ENCODE results near the gene TAX1BP3.
A peak's percentile ranks its signal among the peaks of the same experiment; 100 is the strongest.

TAX1BP3 gene

DNA sequence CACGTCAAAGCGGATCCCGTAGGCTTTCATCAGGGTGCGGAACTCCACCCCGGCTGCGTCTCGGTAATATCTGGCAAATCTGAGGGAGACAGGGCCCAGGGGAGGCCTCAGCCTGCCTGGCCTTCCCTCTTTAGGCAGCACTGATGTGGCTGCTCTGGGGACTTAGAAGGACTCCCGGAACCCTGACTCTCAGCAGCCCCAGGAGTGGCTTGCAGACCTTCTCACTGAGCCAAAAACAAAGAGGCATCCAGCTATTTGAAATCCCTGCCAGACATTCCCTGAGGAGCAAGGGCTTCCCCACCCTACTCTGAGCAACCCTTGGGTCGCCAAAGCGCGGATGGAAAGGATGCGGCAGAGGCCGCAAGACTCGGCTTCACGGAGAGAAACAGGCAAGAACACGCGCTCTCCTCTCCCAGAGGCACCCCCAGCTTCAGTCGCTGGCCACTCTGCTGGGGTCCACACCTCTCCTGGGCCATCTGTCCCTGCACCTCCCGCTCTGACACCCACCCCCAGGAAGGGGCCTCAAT lies 19.7 kb upstream of the TAX1BP3 start:
- DNase-seq (ENCODE audit: low read depth), result no peak

DNA sequence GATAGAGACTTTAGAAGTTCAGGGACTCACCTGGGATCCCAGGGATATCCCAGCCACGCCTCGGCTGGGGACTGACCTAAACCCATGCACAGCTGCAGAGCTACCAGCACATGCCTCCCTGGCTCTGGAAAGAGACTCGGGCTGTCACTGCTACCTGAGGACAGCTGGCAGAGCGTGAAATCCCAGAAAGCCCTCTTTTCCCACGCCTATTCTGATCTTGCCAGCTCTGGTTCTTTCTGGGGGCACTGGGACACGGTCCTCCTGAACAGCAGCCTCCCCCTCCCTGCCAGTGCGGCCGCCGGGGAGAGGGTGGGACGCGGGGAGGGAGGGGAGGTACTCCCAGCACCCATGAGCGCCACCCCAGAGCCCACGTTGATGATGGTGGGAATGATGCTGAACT lies 16.8 kb upstream of the TAX1BP3 start:
- DNase-seq (ENCODE audit: low read depth), result no peak

DNA sequence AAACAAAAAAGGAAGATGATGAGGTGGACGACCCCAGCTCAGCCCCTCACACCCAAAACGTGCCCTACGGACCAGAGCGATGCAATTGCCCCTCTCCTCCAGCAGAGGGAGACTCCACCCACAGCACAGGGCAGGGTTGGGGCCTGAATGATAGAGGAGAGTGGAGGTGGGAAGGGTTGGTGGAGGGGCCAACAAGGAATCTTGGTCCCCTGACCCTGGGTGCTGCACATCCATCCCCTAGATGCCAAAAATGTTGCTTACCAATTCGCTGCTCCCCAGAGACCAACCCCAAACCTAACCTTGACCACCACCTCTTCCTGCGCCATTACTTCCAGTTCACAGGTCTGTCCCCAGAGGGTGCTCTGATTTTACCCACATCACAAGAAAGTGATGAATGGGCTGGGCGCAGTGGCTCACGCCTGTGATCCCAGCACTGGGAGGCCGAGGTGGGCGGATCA lies 14.7 kb upstream of the TAX1BP3 start:
- no peak for DNase-seq (ENCODE audit: low read depth)

DNA sequence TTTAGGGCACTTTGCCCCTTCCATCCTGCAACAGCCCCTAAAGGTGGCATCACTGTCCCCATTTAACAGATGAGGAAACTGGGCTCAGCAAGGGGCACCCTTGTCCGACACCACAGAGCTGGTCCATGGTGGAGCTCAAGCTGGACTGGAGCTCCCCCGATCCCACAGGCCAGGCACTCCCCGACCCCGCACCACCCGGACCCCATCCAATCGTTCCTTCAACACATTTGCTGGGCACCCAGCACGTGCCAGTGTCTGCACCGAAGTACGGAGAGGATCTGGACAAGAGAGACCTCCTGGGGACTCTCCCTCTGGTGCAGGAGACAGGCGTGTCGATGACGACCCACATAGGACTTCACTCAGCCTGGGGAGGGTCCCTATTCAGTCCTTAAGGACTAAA lies 13.7 kb upstream of the TAX1BP3 start:
- DNase-seq (ENCODE audit: low read depth), result no peak

DNA sequence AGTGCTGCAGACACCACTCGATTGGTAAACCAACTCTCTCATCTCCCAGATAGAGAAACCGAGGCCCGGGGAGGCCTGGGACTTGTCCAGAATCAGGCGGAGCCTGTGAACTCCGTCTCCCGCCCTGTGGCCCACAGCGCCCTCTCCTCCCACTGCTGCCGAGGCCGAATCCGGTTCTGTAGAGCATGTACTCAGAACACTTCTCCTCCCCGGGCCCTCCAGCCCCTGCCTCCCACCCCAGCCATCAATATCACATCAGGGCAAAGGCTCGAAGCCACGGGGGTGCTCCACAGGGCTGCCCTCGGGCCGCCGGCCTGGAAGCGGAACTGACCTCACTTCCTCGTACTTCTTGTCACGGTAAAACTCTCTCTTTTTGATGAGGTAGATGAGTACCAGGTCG lies 13.2 kb upstream of the TAX1BP3 start:
- no peak for DNase-seq (ENCODE audit: low read depth)

DNA sequence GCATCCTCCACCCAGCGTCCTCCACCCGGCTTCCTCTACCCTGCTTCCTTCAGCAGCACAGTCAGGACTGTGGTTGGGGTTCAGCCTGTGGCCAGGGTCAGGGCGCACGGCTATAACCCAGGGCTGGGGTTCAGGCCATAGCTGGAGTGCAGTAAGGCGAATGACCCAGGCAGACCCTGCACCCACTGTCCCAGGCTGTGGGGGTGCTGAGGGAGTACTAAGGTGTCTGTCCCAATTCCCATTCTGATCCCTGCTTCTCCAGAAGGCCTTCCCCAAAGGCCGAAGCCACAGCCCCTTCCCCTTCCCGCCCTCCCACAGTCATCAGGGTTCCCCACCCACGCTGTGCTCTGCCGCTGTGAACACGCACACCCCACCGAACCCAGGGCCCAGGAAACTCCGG lies 12.7 kb upstream of the TAX1BP3 start:
- no peak for DNase-seq (ENCODE audit: low read depth)

DNA sequence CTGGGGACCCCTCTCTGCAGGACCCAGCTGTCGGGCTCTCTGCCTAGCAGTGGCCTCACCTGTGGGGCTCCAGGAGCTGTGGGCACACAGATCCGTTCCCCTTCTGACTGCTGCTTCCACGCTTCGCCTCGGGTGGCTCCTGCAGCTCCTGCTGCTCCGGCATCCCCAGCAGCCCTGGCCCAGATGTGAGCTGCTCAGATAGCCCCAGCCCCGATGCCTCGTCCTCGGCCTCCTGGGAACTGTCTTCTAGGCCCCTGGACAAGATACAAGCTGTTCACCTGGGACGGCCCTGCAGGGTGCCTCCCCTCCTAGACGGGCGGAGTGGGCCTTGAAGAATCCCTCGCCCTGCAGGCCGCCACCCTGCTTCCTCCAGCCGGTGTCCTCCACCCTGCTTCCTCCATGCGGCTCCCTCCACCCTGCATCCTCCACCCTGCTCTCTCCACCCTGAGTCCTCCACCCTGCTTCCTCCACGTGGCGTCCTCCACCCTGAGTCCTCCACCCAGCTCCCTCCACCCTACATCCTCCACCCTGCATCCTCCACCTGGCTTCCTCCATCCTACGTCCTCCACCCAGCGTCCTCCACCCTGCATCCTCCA lies 11.3 kb upstream of the TAX1BP3 start:
- DNase-seq (ENCODE audit: low read depth), result no peak

DNA sequence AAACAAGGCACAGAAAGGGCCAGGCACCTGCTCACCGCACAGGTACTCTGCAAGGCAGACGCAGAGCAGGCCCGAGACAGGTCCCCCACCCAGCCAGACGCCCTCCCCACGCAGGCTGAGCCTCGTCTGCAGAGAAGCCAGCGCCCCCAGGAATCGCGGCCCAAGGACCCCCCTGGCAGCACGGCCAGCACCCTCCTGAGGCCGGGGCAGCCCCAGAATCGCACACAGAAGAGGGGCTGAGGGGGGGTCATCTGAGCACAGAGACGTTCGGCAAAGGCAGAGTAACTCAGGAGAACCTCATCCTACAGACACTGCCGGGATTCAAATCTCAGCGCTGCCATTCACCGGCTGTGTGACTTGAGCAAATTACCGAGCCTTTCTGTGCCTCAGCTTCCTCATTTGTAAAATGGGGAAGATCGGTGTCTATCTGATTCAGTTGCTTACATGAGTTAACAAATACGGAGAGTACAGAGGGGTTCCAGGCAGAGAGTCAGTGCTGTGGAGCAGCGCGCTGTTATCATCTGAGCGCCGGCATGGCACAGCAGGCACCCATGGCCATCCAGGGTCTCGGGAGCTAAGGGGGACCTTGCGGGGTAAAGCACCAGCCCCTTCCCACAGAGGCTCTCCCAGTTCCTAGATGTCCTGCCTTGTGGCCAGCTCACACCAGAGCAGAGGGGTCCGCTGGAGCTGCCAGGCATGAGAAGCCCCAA lies 10.6 kb upstream of the TAX1BP3 start:
- DNase-seq (ENCODE audit: low read depth), result no peak

DNA sequence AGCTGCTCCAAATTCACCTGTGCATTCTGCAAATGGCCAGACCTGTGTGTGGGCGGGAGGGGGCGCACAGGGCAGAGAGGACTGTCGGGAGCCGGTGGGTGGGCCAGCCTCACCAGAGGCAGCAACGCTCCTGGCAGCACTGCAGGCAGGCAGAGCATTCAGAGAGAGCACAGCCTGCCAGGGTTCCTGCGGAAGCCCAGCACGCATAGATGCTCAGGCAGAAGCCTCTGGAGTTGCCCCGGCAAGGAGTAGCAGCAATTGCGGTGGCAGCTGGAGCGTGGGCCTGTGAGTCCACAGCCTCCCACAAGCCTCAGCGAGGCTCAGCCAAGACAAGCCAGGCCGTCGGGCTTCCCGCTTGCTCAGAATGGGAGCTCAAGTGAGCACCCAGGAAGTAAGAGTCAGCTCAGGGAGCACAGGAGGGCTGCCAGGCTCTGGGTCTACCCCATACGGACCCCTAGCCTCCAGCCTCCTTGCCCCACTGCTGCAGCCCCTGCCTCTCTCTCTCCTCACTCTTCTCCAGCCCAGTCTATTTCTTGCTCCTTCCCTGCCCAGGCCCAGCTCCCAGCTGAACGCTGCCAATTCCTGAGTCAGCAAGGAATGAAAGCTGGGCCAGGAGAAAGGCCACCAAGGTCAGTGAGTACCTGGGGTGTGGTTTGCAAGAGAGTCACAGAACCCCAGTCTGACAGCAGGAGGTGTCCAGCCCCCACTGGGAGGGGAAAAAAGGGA lies 9.9 kb upstream of the TAX1BP3 start:
- DNase-seq (ENCODE audit: low read depth), result no peak

DNA sequence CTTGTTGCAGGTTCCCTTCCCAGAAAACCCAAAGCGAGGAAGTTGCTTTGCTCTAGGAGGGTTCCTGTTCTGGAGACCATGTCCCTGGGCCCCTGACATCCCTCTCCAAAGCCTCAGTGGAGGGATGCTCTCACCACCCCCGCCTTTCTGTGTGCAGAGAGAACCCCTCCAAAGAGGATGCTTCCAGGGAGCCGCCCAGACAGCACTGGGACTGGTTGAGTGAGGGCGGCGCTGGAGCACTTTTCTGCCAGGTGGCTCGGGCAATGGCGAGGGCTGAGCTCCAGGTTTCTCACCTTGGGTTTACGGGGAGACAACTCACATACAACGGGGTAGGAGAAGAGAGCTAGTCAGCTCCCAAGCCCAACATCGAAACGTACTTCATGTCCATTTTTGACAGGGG lies 7.5 kb upstream of the TAX1BP3 start:
- DNase-seq (ENCODE audit: low read depth), result no peak

DNA sequence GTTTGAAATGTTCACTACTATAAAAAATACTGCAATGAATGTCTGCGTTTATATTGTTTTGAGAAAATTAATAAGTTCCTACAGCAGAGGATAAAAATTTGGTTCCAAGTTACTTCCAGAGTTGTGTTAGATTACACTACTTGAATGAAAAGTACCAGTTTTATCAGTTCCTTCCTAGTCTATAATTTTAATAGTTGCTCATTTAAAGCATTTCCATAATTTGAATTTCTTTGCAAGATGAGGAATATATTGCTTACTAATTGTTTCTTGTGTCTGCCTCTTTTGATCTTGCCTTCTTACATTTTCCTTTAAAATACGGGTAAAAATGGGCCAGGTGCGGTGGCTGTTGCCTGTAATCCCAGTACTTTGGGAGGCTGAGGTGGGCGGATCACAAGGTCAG lies 4.2 kb upstream of the TAX1BP3 start:
- no peak for DNase-seq (ENCODE audit: low read depth)

DNA sequence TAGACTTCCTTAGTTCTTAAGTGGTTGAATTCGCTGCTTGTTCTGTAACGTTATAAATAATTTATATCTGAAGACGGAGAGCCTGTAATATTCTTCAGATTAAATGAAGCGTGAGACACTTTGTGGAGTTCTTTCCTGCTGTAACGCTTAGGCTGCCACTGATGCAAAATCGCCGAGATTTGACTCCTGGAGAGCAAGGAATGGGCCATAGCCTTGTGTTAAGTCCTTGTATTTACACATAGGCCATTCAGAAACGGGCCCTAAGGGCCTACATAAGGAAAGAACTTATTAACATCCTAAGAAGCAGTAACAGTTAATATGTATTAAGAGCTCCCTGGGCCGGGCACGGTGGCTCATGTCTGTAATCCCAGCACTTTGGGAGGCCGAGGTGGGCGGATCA lies 1.2 kb upstream of the TAX1BP3 start:
- DNase-seq (ENCODE audit: low read depth), result no peak

DNA sequence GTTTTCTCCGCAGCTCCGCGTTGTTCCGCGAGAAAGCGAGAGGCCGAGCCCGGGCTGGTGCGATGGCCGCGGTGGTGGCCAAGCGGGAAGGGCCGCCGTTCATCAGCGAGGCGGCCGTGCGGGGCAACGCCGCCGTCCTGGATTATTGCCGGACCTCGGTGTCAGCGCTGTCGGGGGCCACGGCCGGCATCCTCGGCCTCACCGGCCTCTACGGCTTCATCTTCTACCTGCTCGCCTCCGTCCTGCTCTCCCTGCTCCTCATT lies 638 bp upstream of the TAX1BP3 start:
- no peak for DNase-seq (ENCODE audit: low read depth)

DNA sequence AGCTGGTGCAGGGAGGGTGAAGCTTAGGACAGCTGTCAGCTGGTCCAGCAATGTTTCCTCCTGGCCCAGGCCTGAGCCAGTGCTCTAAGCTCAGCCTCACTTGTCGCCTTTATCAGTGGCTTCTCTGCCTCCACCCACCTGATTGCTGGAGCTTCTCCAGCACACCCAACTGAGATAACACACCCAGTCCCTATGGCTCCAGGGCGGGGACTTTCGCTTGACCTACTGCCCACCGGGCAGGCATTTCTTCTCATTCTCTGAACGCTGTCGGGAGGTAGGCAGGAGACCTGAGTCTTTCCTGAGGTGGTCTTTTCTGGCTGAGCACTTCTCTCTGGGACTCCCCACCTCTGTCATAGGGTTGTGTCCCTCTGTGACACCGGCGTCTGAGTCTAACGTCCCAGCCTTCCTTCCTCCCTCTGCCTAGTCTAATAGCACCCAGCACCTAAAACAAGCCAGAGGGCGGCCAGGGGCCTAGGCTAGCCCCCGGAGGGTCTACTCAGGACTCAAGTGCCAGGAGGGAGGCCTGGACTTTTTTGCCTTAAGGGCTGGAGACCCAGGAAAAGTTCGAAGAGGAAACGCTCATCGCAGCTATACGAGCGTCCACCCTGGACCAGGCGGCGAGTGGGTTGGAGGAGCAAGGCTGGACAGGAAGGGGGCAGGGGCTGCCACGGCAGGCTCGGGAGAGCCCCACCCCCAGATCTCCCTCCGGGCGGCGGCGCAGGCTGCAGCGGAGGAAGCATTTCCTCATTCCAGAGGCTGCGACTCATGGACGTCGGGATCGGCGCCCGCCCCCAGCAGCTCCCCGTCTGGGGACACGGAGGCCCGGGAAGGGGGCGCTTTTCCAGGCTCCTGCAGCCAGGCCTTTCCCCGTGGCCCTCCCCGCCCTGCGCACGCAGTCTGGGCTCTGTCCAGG lies 756 bp downstream of the TAX1BP3 start:
- DNase-seq (ENCODE audit: low read depth), result peak; percentile 50

DNA sequence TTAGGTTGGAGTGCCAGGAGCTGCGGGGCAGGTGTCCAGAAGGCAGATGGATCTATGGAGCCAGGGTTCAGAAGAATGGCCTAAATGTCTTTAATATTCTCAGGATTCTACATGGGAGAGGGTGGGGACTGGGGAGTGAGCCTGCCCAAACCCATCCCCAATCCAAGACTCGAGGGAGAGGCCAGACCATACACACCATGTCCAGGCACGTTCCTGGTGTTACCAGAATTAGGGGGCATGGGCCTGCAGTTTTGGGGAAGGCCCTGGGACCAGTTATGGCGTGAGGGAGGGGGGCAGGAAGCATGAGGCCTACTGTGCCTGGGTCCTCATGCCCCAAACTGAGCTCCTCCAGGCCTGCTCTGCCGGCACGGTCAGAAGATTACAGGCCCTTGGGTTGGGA lies 1.9 kb downstream of the TAX1BP3 start:
- DNase-seq (ENCODE audit: low read depth), result no peak

DNA sequence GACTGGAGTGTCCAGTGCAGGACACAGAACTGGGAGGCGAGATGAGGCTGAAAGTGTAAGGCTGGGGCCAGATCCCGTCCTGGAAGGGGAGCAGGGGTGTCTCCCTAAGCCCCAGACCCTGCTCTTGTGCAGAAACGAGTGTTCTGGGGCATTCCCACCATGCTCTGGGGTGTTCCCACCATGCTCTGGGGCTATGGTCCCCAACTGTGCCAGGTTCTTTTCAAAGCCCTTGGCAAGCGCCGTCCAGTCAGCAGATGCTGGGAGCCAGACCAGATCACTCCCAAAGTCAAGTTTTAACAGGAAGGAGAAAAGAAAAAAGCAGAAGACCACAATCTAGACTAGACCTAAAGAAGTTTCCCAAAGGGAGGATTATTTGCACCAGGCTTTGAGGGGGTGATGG lies 2.5 kb downstream of the TAX1BP3 start:
- no peak for DNase-seq (ENCODE audit: low read depth)

DNA sequence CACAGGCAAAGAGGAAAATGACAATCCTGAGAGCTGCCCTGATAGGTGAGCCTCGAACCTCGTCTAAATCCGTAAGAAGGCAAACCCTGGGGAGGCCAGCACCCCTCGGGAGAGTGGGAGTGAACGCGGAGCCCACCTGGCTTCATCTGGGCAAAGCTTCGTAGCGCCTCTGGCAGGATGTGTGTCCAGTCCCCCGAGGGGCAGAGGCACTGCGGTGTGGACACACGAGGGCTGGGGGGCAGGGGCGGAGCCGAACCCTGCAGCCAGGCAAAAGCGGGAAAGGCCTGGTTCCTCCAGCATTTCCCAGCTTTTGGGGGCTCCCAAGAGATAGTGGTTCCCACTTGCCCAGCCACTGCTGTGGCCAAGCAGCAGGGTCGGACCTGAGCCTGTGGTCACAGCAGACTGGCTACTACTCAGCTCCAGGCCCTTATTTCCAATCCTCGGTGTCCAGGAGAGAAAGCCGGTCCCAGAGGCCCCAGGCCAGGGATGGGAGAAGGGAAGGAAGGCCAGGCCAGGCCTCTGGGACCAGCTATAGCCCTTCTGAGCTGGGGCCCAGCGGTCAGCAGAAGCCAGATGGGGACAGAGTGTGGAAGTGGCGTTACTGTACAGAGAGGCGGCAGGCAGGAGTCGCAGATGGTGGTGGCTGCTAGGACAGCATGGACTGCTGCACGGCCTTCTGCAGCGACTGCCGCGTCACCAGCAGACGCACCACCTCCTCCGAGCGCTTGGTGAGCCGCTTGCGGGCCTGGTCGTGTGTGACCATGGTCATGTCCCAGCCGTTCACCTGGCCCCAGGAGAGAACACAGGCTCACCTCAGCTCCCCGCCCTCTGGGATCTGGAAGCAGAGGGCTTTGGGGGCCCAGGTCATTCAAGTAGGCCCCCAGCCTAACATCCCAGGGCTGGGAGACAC lies 5.0 kb downstream of the TAX1BP3 start:
- DNase-seq (ENCODE audit: low read depth), result no peak

DNA sequence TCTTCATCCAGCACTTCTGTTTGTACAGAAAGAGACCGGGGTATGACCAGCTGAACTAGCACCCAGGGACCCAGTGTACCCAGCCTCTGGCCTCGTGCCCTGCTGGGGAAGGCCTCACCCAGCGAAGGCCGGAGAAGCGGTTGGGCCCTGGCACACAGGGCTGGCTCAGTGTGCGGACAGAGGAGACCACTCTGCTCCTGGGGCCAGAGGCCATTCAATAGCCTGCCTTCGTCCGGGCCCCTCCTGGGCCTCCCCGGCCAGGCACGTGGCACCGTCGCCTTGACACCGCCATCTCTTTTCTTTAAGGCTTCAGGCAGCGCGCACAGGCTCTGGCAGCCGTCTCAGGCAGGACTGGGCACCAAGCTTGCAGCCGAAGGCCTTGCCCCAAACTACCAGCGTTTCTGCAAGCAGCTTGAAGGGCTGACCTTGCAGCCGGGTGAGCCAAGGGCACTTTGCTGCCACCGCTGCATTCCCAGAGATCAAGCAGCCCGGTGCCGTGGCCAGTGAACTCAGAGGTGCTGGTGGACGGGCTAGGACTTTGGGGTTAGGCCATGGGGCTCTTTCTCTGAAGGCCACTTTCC lies 8.0 kb downstream of the TAX1BP3 start:
- DNase-seq (ENCODE audit: low read depth), result no peak

DNA sequence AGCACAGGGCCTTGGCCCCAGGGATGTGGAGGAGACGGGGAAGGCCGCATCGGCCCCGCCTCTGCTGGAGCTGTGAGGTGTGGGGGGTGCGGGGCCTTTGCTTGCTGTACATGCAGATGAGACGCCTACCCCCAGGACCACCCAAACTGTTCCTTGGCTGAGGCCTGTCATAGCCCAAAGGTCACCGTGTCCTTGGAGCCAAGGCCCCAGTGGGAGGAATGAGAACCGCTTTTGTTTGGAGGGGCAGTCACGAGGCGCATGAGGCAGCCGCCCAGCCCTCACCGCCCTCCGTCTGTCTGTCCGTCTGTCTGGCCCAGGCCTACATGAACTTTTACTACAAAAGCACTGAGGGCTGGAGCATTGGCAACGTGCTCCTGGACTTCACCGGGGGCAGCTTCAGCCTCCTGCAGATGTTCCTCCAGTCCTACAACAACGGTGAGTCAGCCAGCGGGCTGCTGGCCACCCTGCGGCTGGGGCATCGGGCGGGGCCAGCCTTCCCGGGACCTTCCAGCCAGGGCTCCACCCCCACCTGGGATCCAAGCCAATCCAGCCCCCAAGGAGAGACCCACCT lies 8.8 kb downstream of the TAX1BP3 start:
- DNase-seq (ENCODE audit: low read depth), result peak; percentile 51

DNA sequence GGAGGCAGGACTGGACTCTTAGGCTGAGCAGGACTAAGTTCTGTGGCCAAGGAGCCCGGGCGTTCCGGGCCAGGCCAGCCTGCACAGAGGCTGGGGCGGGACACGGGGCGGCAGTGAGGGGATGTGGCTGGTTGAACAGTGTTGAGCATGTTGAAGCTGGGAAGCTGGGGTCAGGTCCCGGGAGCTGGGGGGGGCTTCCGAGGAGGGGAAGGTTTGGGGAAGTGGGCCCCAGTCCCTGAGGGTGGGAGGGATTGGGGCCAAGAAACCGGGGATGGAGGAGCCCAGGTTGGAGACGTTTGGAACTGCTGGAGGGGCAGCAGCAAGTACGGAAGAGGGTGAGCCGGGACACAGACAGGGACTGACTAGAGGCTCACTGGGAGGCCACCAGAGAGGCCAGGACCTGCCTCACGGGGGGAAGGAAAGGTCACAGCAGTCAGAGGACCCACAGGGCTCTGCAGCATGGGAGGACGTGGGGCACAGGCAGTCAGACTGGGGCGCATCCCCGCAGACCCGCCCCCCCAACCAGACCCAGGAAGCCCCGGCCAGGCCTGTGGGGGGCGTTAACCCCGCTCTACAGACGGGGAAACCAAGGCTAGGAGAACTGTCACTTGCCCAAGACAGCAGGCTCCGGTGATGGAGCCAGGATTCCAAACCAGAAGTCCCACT lies 9.5 kb downstream of the TAX1BP3 start:
- no peak for DNase-seq (ENCODE audit: low read depth)
